ENCODE measurements around the gene TLX3.

GRCh38 chr5:171285465-171285864 is 23.6 kb upstream of the TLX3 start:
- TF ChIP-seq CTCF (IDR thresholded peaks at IDR 0.05) = no peak
- TF ChIP-seq POLR2A (IDR thresholded peaks at IDR 0.05) = no peak

Measured in adrenal gland (tissue), 5 donors.